Iris pigment epithelial cell (primary cell): Measurements from ENCODE around the gene POU2AF1.
A peak's percentile ranks its signal among the peaks of the same experiment; 100 is the strongest.
"Not testable (repeated sequence)": the region's sequence is repeated elsewhere in the genome, so short reads cannot be mapped to it uniquely, and the experiment has no call there.

Source experiments
- DNase-seq: peaks from one replicate; pipeline ENCODE4 v3.0.0-alpha.2; 2011; ENCODE audit warnings: low read depth

Gene POU2AF1

DNA sequence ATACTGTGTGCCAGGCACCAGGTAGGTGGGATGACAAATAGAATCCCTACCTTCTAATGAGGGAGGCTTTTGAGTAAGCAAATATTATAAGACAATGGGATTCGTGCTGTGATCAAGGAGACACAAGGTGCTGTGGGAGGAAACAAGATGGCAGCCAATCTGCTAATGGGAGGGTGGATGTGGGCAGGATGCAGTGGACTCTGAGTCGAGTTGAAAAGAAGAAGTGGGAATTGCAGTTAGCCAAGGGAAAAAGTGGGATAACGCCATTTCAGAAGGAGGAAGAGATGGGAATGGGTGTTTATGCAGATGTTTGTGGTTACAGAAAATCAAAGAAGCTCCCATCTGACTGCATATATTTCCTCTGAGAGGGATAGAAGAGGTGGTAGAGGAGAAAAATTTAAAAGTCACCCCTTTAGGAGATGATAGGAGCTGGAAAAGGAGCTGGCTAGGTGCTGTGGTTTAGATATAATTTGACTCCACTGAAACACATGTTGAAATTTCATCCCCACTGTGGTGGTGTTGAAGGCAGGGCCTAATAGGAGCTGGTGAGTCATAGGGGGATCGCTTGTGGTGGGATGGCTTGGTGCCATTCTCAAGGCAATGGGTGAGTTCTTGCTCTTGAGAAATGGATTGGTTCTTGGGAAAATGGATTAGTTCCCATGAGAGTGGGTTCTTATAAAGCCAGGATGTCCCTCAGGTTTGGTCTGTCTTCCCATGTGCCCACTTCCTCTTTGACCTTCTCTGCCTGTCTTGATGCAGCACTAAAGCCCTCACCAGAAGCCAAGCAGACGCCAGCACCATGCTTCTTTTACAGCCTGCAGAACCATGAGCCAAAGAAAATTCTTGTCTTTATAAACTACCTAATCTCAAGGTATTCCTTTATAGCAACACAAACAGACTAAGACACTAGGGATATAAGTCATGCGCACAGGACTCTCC is 30.0 kb upstream of the POU2AF1 start:
- peak; percentile 83 for DNase-seq

DNA sequence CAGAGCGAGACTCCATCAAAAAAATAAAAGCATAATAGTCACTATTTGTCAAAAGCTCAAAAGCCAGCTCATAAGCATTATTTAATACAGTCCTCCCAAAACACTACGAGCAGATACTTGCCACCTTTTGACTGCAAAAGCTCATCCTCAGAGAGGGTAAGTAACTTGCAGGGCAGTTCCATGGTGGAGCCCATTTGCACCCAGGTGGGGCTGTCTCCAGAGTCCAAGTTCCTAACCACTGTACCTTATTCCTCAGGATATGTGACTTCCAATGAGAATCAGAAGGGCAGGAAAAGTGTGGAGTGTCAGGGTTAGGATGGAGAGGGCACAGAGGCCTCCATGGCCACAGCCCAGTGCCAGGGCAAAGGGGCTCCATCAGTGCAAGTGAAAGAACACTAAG is 28.6 kb upstream of the POU2AF1 start:
- no peak for DNase-seq

- DNase-seq = no peak
Observed at GRCh38 chr11:111406589-111406988, 27.5 kb upstream of the POU2AF1 start.

GRCh38 chr11:111406091-111406490 is 27.0 kb upstream of the POU2AF1 start:
- DNase-seq = no peak

DNA sequence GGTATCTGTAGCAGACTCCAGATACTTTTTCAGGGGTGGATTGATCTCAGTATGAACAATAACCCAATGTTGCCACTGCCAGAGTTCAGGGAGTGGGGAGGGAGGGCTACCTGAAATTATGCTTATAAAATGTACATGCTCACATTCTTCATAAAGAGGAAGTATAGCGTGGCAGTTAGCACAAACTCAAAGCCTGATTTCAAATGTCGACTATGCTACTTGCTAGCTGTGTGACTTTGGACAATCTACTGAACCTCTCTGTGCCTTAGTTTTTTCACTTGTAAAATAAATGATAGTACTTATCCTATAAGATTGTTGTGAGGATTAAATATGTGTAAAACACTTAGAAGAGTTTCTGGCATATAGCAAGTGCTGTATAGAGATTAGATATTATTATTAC is 26.5 kb upstream of the POU2AF1 start:
- no peak for DNase-seq

DNA sequence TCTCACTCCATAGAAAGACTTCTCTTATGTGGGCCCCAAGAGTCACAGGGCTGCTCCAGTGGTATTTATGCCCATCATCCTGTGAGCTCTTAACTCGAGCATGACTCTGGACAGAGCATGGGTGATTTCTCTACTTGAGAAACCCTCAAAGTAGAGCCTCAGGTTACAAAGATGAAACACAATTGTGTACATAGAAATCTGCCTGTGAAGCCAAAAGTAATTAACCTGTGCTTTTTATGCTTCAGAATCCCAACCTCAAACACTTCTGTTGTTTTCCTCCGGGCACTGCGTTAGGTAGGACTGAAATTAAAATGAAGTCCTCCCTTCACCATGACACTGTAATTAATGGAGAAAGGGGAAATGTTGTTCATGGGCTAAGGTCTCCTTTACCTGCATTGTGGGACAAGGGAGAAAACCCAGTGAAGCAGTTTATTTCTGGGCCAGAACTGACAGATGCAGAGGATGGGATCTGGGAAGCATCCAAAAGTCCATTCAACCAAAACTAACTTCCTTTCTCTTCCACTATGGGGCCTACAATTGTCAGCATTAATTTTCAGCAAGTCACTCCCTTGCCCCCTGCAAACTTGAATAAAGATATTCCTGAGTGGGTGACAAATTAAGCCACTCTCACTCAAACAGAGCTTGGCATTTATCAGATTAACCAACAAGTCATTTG is 24.1 kb upstream of the POU2AF1 start:
- no peak for DNase-seq

GRCh38 chr11:111402411-111402810 is 23.3 kb upstream of the POU2AF1 start:
- DNase-seq = no peak

DNA sequence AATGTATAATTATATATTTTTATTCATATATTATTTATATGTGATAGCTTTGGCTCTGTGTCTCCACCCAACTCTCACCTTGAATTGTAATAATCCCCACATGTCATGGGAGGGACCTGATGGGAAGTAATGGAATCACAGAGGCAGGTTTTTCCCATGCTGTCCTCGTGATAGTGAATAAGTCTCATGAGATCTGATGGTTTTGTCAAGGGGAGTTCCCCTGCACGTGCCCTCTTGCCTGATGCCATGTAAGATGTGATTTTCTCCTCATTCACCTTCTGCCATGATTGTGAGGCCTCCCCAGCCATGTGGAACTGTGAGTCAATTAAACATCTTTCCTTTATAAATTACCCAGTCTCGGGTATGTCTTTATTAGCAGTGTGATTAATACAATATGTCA is 22.9 kb upstream of the POU2AF1 start:
- DNase-seq = not testable (repeated sequence)

GRCh38 chr11:111400595-111400994 is 21.5 kb upstream of the POU2AF1 start:
- DNase-seq = no peak

- no peak for DNase-seq
Observed at GRCh38 chr11:111399187-111400031, 20.3 kb upstream of the POU2AF1 start.

DNA sequence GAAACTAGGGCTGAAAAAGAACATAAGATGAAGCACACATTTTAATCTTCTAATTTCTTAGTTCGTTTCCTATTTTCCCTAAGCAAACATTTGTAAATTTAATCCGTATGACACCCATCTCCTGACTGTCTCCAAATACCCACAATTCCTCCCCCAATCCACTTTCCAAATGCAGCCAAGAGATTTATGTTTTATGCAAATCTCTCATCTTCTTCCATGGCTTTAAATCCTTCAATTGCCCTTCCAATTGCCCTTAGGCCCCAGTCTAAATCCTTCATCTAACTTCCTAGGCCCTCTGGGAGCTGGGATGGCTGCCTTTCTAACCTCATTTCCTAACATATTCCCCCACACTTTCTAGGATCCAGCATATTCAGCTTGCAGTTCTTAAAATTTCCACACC is 18.0 kb upstream of the POU2AF1 start:
- DNase-seq = no peak

DNA sequence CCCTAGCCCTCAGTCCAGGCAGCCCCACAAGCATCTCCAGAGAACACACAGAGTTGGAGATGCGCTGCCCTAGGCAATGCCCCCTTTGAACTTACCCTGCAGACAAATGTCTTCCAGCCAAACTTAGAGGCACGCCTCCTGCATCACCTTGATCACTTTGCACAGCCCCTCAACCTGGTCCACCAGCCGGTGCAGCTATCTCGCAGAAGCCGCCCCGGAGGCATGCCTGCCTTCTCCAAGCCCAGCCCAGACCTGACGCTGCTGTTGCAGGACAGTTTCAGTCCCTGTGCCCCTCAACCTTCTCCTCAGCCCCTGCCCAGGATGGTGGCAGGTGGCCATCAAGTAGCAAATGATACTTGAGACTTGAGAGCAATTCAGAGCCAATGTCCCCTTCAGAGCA is 16.7 kb upstream of the POU2AF1 start:
- no peak for DNase-seq

- DNase-seq = no peak
Observed at GRCh38 chr11:111395081-111395480, 16.0 kb upstream of the POU2AF1 start.

GRCh38 chr11:111394147-111394546 is 15.1 kb upstream of the POU2AF1 start:
- not testable (repeated sequence) for DNase-seq

DNA sequence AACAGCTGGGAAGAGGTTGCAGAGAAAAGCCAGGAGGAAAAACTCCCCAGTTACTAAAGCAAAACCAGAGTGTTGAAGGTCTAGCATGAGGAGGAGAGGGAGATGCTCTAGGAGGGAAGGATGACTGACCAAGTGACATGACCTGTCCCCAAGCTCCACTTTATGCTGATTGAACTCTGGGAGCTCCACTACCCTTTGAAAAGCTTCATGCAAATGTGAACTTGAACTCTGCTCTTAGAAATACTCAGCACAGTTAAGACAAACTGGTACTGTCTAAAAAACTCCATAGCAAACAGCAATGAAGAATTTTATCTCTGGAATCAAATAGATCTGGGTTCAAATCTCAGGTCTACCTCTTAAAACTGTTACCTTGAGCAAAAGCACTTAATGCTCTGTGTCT is 14.5 kb upstream of the POU2AF1 start:
- no peak for DNase-seq

- peak; percentile 6 for DNase-seq
Observed at GRCh38 chr11:111393096-111393495, 14.0 kb upstream of the POU2AF1 start.

- no peak for DNase-seq
Observed at GRCh38 chr11:111392552-111392951, 13.5 kb upstream of the POU2AF1 start.

GRCh38 chr11:111391328-111392124 is 12.5 kb upstream of the POU2AF1 start:
- DNase-seq = no peak

- no peak for DNase-seq
Observed at GRCh38 chr11:111388842-111389241, 9.8 kb upstream of the POU2AF1 start.

DNA sequence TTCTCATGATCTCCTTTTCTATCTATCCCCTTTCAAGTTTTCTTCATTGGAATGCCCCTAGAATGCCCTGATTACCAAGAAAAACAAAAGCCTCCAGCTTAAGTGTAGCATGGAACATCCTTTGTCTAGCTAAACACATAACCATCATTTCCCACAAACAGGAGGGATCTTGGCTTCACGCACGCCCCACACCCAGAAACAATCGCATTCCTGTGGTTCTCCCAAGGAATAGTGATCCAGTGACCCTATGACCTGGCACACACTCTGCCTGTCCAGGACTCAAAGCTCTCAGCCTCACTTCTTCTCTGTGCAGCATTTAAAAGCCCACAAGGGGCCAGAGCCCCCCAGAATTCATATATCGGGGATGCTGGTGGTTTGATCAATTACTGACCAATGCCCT is 9.3 kb upstream of the POU2AF1 start:
- no peak for DNase-seq

GRCh38 chr11:111387363-111387762 is 8.3 kb upstream of the POU2AF1 start:
- no peak for DNase-seq
